Measurements from ENCODE around the gene RRM1. TPM values are rescaled to one million over a fixed set of nuclear protein-coding genes. Genes with fewer than 3 reads are reported as not detected.

RRM1 gene
- polyA plus RNA-seq, 1 donor (not counting 4 experiments of a cell fraction or from before 2014, with no cell fraction given): 65.6 TPM

DNA sequence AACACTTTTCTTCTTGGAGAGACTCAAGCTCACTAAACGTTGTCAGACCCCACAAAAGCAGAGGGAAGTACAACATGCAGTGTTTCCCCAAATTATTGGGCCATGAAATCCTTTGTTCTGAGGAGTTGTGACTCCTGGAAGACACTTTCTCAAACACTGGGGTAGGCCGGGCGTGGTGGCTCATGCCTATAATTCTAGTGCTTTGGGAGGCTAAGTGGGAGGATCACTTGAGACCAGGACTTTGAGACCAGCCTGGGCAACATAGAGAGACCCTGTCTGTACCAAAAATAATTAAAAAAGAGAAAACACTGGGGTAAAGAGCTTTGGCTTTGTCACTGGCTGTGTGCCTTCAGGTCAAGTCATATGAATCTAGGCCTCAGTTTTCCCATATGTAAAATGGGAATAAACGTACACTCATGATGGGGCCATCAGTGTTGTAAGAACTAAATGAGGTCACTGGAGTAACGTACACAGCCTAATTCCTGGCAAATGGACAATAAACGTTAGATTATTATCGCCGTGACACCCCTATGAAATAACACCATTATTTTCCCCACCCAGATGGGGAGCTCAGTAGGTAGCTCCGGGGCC is 92.0 kb downstream of the RRM1 start:
- FAIRE-seq (no peak), DNase-seq (ENCODE audit: low read depth, low spot score) (no peak)
- Histone ChIP-seq H3K27me3 (ENCODE audit: control insufficient read depth, extremely low read depth, insufficient read depth, low read length) (no peaks in the 10 kb centered on the region), H3K4me3 (ENCODE audit: control insufficient read depth in 2 of 3, extremely low read depth in 1 of 3, insufficient read depth in 2 of 3, low read depth in 1 of 3, low read length in 3 of 3) (peak overlapping the region in 2 of 3 experiments; percentile 50 to 60), H3K4me2 (ENCODE audit: control insufficient read depth, extremely low read depth, insufficient read depth, low read depth, low read length) (peak overlapping the region; percentile 81), H3K9ac (ENCODE audit: control insufficient read depth, extremely low read depth, insufficient read depth, low read length) (no peak overlapping the region), H3K27ac (ENCODE audit: control insufficient read depth, insufficient read depth, low read length) (no peak overlapping the region), H3K36me3 (ENCODE audit: control insufficient read depth in 2 of 2, extremely low read depth in 1 of 2, insufficient read depth in 2 of 2, low read length in 2 of 2) (no peaks in the 10 kb centered on the region), H4K20me1 (ENCODE audit: control insufficient read depth, extremely low read depth, insufficient read depth, low read length) (no peaks in the 10 kb centered on the region), H2AFZ (ENCODE audit: control insufficient read depth, low read length) (no peak overlapping the region), H3K79me2 (ENCODE audit: control insufficient read depth, insufficient read depth, low read length) (no peaks in the 10 kb centered on the region), H3K9me3 (ENCODE audit: control insufficient read depth, low read depth, low read length) (no peaks in the 10 kb centered on the region), H3K4me1 (ENCODE audit: control insufficient read depth, extremely low read depth, insufficient read depth, low read length) (no peaks in the 10 kb centered on the region), H3K9me1 (ENCODE audit: control insufficient read depth, extremely low read depth, insufficient read depth, low read length) (no peaks in the 10 kb centered on the region)
- TF ChIP-seq, protein P1, sequence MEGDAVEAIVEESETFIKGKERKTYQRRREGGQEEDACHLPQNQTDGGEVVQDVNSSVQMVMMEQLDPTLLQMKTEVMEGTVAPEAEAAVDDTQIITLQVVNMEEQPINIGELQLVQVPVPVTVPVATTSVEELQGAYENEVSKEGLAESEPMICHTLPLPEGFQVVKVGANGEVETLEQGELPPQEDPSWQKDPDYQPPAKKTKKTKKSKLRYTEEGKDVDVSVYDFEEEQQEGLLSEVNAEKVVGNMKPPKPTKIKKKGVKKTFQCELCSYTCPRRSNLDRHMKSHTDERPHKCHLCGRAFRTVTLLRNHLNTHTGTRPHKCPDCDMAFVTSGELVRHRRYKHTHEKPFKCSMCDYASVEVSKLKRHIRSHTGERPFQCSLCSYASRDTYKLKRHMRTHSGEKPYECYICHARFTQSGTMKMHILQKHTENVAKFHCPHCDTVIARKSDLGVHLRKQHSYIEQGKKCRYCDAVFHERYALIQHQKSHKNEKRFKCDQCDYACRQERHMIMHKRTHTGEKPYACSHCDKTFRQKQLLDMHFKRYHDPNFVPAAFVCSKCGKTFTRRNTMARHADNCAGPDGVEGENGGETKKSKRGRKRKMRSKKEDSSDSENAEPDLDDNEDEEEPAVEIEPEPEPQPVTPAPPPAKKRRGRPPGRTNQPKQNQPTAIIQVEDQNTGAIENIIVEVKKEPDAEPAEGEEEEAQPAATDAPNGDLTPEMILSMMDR (optimal IDR thresholded peaks at IDR 0.05 in 1 of 3, IDR thresholded peaks at IDR 0.05 in 1 of 3, conservative IDR thresholded peaks at IDR 0.05 in 1 of 3; ENCODE audit: extremely low read depth in 1 of 3, insufficient read depth in 2 of 3, low read length in 3 of 3): no peak
- TF ChIP-seq EZH2 (IDR thresholded peaks at IDR 0.05; ENCODE audit: low read length): no peak
- dilution Hi-C loops (cut with MboI; ENCODE audit: extremely low pct_ligation_motif_present, low sequenced_read_pairs): loop anchor here (25.0 kb wide), 1 partner anchor 376 kb away; no protein-coding TSS in a partner anchor

DNA sequence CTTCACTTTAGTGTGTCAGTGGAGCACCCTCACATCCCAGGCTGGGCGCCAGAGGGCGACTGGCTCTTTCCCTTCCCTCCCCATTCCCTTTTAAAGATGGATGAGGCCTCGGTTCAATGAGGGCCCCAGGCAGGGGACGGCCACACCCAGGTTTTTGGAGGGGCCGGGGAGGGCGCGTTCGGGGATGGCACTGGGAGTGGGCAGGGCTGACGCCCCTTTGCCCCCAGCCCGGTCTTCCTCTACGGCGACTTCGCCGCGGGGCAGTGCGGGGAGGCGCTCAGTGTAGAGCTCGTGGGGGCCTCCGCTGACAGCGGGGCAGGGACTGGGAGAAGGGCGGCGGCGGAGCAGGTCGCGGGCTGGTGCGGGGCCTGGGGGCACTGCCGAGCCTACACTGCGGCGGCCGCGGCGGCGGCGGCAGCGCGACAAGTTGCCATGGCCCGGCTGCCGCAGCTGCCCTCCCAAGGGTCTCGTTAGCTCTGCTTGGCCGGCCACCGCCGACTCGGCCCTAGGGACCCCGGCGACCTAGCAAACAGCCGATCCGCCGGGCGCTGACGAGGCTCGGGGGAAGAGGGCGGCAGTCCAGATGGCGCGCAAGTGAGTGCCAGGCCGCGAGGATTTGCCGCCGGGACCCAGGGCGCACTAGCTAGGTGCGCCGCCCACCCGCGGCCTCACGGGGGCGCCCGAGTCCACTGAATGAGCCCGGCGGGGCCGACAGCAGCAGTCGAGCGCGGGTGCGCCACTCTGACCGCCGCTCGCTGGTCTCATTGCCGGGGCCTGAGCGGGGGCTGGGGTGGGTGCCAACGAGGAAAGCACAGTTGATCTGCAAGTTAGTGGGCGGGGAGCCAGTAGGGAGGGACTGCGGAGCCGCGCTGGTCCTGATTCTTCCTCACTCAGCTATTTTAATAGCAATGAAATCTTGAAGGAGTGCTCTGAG is 92.7 kb downstream of the RRM1 start:
- H3K79me2 ChIP-seq (ENCODE audit: control insufficient read depth, insufficient read depth, low read length): no peaks in the 10 kb centered on the region
- no peaks in the 10 kb centered on the region for H4K20me1 ChIP-seq (ENCODE audit: control insufficient read depth, extremely low read depth, insufficient read depth, low read length)
- H3K4me3 ChIP-seq (ENCODE audit: control insufficient read depth in 2 of 3, extremely low read depth in 1 of 3, insufficient read depth in 2 of 3, low read depth in 1 of 3, low read length in 3 of 3): peak overlapping the region; percentile 50 to 60 (median 59)
- no peaks in the 10 kb centered on the region for H3K4me1 ChIP-seq (ENCODE audit: control insufficient read depth, extremely low read depth, insufficient read depth, low read length)
- no peaks in the 10 kb centered on the region for H3K36me3 ChIP-seq (ENCODE audit: control insufficient read depth in 2 of 2, extremely low read depth in 1 of 2, insufficient read depth in 2 of 2, low read length in 2 of 2)
- no peak overlapping the region for H3K27ac ChIP-seq (ENCODE audit: control insufficient read depth, insufficient read depth, low read length)
- TF ChIP-seq, protein P1 (optimal IDR thresholded peaks at IDR 0.05 in 1 of 3, IDR thresholded peaks at IDR 0.05 in 1 of 3, conservative IDR thresholded peaks at IDR 0.05 in 1 of 3; ENCODE audit: extremely low read depth in 1 of 3, insufficient read depth in 2 of 3, low read length in 3 of 3): peak; percentile 63 to 94 (median 89)
- no peak for TF ChIP-seq EZH2 (IDR thresholded peaks at IDR 0.05; ENCODE audit: low read length)
- peak overlapping the region; percentile 81 for H3K4me2 ChIP-seq (ENCODE audit: control insufficient read depth, extremely low read depth, insufficient read depth, low read depth, low read length)
- H2AFZ ChIP-seq (ENCODE audit: control insufficient read depth, low read length): peak overlapping the region; percentile 91
- no peaks in the 10 kb centered on the region for H3K9me1 ChIP-seq (ENCODE audit: control insufficient read depth, extremely low read depth, insufficient read depth, low read length)
- no peaks in the 10 kb centered on the region for H3K27me3 ChIP-seq (ENCODE audit: control insufficient read depth, extremely low read depth, insufficient read depth, low read length)
- H3K9me3 ChIP-seq (ENCODE audit: control insufficient read depth, low read depth, low read length): no peaks in the 10 kb centered on the region
- no peak for FAIRE-seq
- no peak for DNase-seq (ENCODE audit: low read depth, low spot score)
- dilution Hi-C loops (cut with MboI; ENCODE audit: extremely low pct_ligation_motif_present, low sequenced_read_pairs): loop anchor here (25.0 kb wide), 1 partner anchor 375 kb away; no protein-coding TSS in a partner anchor
- H3K9ac ChIP-seq (ENCODE audit: control insufficient read depth, extremely low read depth, insufficient read depth, low read length): peak overlapping the region; percentile 60

Other genes with a start within 250 kb of the RRM1 start
- gene STIM1, start 239.1 kb upstream of the RRM1 start, polyA plus RNA-seq: 23.7 to 39.4 TPM (median 25.1 TPM) in 3 replicates

Measured in keratinocyte (primary cell).